ENCODE data around the gene FAM219A.

The FAM219A gene

GRCh38 chr9:34458013-34458958, at the start of gene FAM219A, which contains the start of gene DNAI1:
Gene FAM219A, minus strand, starts transcription at chr9:34458570. Its CDS starts 307 bp downstream, at chr9:34458263.
Gene DNAI1, plus strand, starts transcription at chr9:34458805. Its CDS starts 201 bp downstream, at chr9:34459006.
- DNase-seq, result peak; percentile 98

GRCh38 chr9:34507966-34508365, 49.6 kb upstream of the FAM219A start:
- DNase-seq, result no peak

- DNase-seq, result no peak
Observed at GRCh38 chr9:34507556-34507955, 49.2 kb upstream of the FAM219A start.

- no peak for DNase-seq
Observed at GRCh38 chr9:34506623-34507022, 48.3 kb upstream of the FAM219A start.

- no peak for DNase-seq
Observed at GRCh38 chr9:34505370-34506120, 47.2 kb upstream of the FAM219A start.

- DNase-seq, result no peak
Observed at GRCh38 chr9:34503406-34503805, 45.0 kb upstream of the FAM219A start.

GRCh38 chr9:34502891-34503290, 44.5 kb upstream of the FAM219A start:
- no peak for DNase-seq

- DNase-seq, result no peak
Observed at GRCh38 chr9:34502471-34502870, 44.1 kb upstream of the FAM219A start.

GRCh38 chr9:34501889-34502425, 43.6 kb upstream of the FAM219A start:
- peak; percentile 63 for DNase-seq

GRCh38 chr9:34501372-34501771, 43.0 kb upstream of the FAM219A start:
- DNase-seq, result no peak

- peak; percentile 36 for DNase-seq
Observed at GRCh38 chr9:34500623-34501267, 42.4 kb upstream of the FAM219A start.

GRCh38 chr9:34499076-34499475, 40.7 kb upstream of the FAM219A start:
- DNase-seq, result no peak

- no peak for DNase-seq
Observed at GRCh38 chr9:34498553-34498952, 40.2 kb upstream of the FAM219A start.

- DNase-seq, result peak; percentile 70
Observed at GRCh38 chr9:34496149-34496712, 37.9 kb upstream of the FAM219A start.

- DNase-seq, result peak; percentile 50
Observed at GRCh38 chr9:34493972-34494535, 35.7 kb upstream of the FAM219A start.

- DNase-seq, result no peak
Observed at GRCh38 chr9:34492051-34492450, 33.7 kb upstream of the FAM219A start.

GRCh38 chr9:34491596-34491995, 33.2 kb upstream of the FAM219A start:
- no peak for DNase-seq

- DNase-seq, result no peak
Observed at GRCh38 chr9:34490760-34491159, 32.4 kb upstream of the FAM219A start.

GRCh38 chr9:34490360-34490759, 32.0 kb upstream of the FAM219A start:
- no peak for DNase-seq

GRCh38 chr9:34486572-34486971, 28.2 kb upstream of the FAM219A start:
- DNase-seq, result no peak

GRCh38 chr9:34485822-34486221, 27.5 kb upstream of the FAM219A start:
- DNase-seq, result no peak

- no peak for DNase-seq
Observed at GRCh38 chr9:34484678-34485077, 26.3 kb upstream of the FAM219A start.

All from fibroblast of skin of right biceps (primary cell).